RWPE1 (cell line): ENCODE data around the gene JKAMP.
A peak's percentile ranks its signal among the peaks of the same experiment; 100 is the strongest.

Experiments used
- CTCF ChIA-PET: fragments of 350-600 bp; sonication (Branson Sonifier 250); formaldehyde crosslinking; extraction: SDS; loops from one replicate; lab custom pipeline; 2021; lab: Yijun Ruan, JAX
- POLR2A ChIA-PET: fragments of 400-600 bp; formaldehyde crosslinking; extraction: SDS; loops from one replicate; lab custom pipeline; 2020; ENCODE audit warnings: antibody characterized with exemption; ENCODE audit not compliant: low non-redundant PET; lab: Yijun Ruan, JAX
- DNase-seq: peaks from one replicate; pipeline ENCODE4 v3.0.0; 2012; ENCODE audit warnings: low spot score
- H3K27ac ChIP-seq: fragments of 450-650 bp; 2 replicates; pipeline ENCODE4 v1.5.1; 2017
- CTCF ChIP-seq: fragments of 450-650 bp; conservative IDR thresholded peaks from 2 replicates; pipeline ENCODE4 v1.5.1; 2017; ENCODE audit warnings: low read depth, mild to moderate bottlenecking

JKAMP gene

DNA sequence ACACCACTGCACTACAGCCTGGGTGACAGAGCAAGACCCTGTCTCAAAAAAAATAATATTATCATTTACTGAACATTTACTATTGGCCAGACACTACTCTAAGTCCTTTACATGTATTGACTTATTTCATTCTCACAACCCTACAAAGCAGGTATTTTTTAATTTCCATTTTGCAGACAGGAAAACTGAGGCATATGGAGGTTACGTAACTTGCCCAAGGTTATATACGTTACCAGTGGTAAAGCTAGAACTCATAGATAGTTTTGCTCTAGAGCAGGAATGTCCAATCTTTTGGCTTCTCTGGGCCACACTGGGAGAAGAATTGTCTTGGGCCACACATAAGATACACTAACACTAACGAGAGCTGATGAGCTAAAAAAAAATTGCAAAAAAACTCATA lies 5.8 kb upstream of the JKAMP start:
- POLR2A ChIA-PET, result no interaction called here
- no peak for DNase-seq
- no peak for TF ChIP-seq CTCF
- no peak overlapping the region for H3K27ac ChIP-seq
- CTCF ChIA-PET, result interaction anchor here (0.6 to 1.0 kb wide), 2 partner anchors 29 to 122 kb away, joined by 3 read pairs; no protein-coding TSS in a partner anchor

DNA sequence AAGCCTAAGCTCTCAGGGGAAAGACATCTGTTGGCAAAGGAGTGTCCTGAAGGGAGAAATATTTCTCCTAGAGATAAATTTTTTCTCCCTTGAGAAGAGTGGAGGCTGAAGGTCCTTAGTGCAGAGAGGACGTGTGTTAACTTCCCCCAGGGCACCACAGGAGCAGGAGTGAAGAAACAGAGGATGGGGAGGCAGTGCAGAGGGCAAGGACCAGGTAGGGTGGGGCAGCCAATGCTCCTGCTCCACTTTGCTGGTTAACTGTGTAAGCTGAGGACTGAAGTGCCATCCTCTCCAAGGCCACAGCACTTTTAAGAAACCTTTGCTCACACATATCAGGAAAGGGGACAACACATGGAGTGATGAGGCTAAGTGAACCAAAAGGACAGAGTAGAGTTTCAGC lies 4.2 kb upstream of the JKAMP start:
- peak overlapping the region; percentile 27; the same call in 1 of the 2 replicates for H3K27ac ChIP-seq
- POLR2A ChIA-PET, result no interaction called here
- no peak for DNase-seq
- CTCF ChIA-PET, result interaction anchor here (1.0 kb wide), 1 partner anchor 97 kb away, joined by 4 read pairs; the partner anchor contains the start of gene CCDC175
- no peak for TF ChIP-seq CTCF

GRCh38 chr14:59481407-59481806 lies 2.9 kb upstream of the JKAMP start:
- CTCF ChIA-PET, result no interaction called here
- DNase-seq, result no peak
- TF ChIP-seq CTCF, result no peak
- POLR2A ChIA-PET, result no interaction called here
- no peak overlapping the region for H3K27ac ChIP-seq

DNA sequence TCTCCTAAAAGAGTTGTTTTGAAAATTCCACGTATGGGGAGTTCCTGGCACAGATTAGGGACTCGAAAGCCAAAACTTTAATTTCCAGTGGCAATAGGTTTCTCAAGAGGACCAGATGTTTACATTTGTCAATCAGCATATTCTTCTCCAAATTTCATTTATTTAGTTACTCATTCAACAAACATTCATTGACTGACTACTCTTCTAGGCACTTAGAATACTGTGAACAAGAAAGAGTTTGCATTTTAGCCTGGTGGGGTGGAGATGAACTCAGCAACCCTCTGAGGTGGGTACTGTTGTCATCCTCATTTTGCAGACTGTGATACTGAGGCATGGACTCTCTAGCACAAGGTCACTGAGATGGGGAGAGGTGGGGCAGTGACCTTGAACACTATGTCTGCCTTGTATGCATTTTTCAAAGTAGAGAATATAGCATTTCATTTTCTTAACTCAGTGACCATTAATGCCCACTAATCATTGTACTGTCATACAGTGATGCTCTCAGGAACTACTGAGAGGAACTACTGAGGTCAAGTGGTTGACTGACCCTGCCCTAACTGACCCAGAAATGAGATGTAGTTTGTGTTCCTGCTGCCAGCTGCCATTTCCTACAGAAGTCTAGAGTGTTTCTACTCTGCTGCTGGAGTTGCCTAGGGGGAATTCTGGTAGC lies 2.3 kb upstream of the JKAMP start:
- peak overlapping the region; percentile 20; the same call in 1 of the 2 replicates for H3K27ac ChIP-seq
- peak; percentile 20 for DNase-seq
- ChIA-PET CTCF (no interaction called here), POLR2A (no interaction called here)
- TF ChIP-seq CTCF, result no peak

GRCh38 chr14:59482541-59483331 lies 1.6 kb upstream of the JKAMP start:
- ChIA-PET POLR2A (no interaction called here), CTCF (no interaction called here)
- no peak for TF ChIP-seq CTCF
- H3K27ac ChIP-seq, result peak overlapping the region; percentile 94
- DNase-seq, result peak; percentile 86

DNA sequence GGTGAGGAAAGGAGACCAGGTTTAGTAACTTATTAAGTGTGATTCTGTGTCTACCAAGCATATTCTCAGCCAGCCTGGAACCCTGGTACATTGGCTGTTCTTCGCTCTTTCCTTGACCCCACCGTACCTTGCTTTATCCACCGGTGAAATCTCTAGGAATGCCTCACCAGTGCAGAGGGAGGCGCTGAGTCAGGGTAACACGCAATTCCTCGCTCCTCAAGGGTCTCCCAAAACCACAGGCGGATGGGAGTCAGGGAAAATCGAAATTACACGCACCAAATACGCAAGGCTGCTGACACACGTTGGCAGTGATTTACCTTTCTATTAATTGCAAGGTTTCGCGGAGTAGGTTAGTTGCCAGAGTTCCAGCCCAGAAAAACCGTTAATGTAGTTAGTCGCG lies 954 bp upstream of the JKAMP start:
- peak; percentile 36 for DNase-seq
- ChIA-PET POLR2A (no interaction called here), CTCF (interaction anchor here (0.5 to 1.4 kb wide), 4 partner anchors 24 to 681 kb away, joined by 3 to 4 read pairs (median 3); no protein-coding TSS in a partner anchor)
- H3K27ac ChIP-seq, result peak overlapping the region; percentile 94
- TF ChIP-seq CTCF, result no peak
